Gastroesophageal sphincter (tissue), 4 donors: ENCODE results near the gene CNTLN. TPM values are rescaled to one million over a fixed set of nuclear protein-coding genes. Genes with fewer than 3 reads are reported as not detected.
"Not testable (repeated sequence)": the region's sequence is repeated elsewhere in the genome, so short reads cannot be mapped to it uniquely, and the experiment has no call there.

Experiments
- ATAC-seq: fragments of 150-250 bp; one replicate; pipeline ENCODE4 v1.9.1; 2016; ENCODE audit warnings: mild to moderate bottlenecking, moderate library complexity
- H3K27ac ChIP-seq, 4 donors: fragments of 200-600 bp; sonication (generic) in 3 of 4; 1 replicate in 3 of 4; 2 replicates in 1 of 4; pipeline ENCODE4 v1.5.1; 2016 to 2019
- H3K27me3 ChIP-seq: fragments of 200-600 bp; sonication (generic); one replicate; pipeline ENCODE4 v1.5.1; 2019
- H3K36me3 ChIP-seq, 2 donors: fragments of 200-600 bp; sonication (generic); one replicate each; pipeline ENCODE4 v1.5.1; 2019; ENCODE audit warnings: control low read depth in 1 of 2
- H3K4me1 ChIP-seq, 3 donors: fragments of 200-600 bp; sonication (generic); 1 replicate in 2 of 3; 2 replicates in 1 of 3; pipeline ENCODE4 v1.5.1; 2016 to 2019; ENCODE audit warnings: control low read depth in 2 of 3
- H3K4me3 ChIP-seq, 2 donors: fragments of 200-600 bp; sonication (generic); one replicate each; pipeline ENCODE4 v1.5.1; 2019; ENCODE audit warnings: mild to moderate bottlenecking in 1 of 2, moderate library complexity in 1 of 2
- H3K9me3 ChIP-seq, 3 donors: fragments of 200-600 bp; sonication (generic); one replicate each; pipeline ENCODE4 v1.5.1; 2017 to 2019; ENCODE audit warnings: control low read depth in 2 of 3
- CTCF ChIP-seq, 4 experiments: fragments of 200-600 bp in 2 of 4; fragments of 450-650 bp in 2 of 4; sonication (generic) in 1 of 4; IDR thresholded peaks; one replicate each; pipeline ENCODE4 v1.5.1; 2017 to 2019; ENCODE audit warnings: antibody characterized with exemption in 4 of 4, mild to moderate bottlenecking in 2 of 4, moderate library complexity in 2 of 4
- EP300 ChIP-seq: sonication (generic); formaldehyde crosslinking; IDR thresholded peaks from one replicate; pipeline ENCODE4 v1.6.1; 2017; ENCODE audit warnings: antibody characterized with exemption, mild to moderate bottlenecking
- POLR2A ChIP-seq, 2 donors: fragments of 450-650 bp; IDR thresholded peaks; one replicate each; pipeline ENCODE4 v1.6.1; 2017; ENCODE audit warnings: antibody characterized with exemption in 2 of 2, mild to moderate bottlenecking in 2 of 2, moderate library complexity in 1 of 2
- POLR2AphosphoS5 ChIP-seq: sonication (generic); formaldehyde crosslinking; IDR thresholded peaks from one replicate; pipeline ENCODE4 v1.6.1; 2017; ENCODE audit warnings: antibody characterized with exemption
- WGBS, 2 donors: methylation state at CpG; one replicate each; pipeline ENCODE4 v1.1.5; 2018; ENCODE audit warnings: low coverage in 1 of 2; 5-methylcytosine and 5-hydroxymethylcytosine counted together
- total RNA-seq, 4 donors: library from RNA; depleted of rRNA; stranded (reverse); fragments of >200 nt; gene quantifications; one replicate each; pipeline ENCODE4 v1.1.0, GENCODE V29; 2016

The CNTLN gene
- total RNA-seq, 4 donors from 2014 or later = 11.3 to 17.1 (median 12.9) TPM

GRCh38 chr9:17230646-17231045 lies 95.8 kb downstream of the CNTLN start:
- H3K4me1 ChIP-seq = no peaks in the 10 kb centered on the region
- H3K27me3 ChIP-seq = no peaks in the 10 kb centered on the region
- H3K4me3 ChIP-seq = no peak overlapping the region
- H3K36me3 ChIP-seq = peaks cover 0 to 7% of the 10 kb centered on the region in 2 donors
- 70 to 71% methylated on average over 1 of the region's 1 CpG for WGBS, 2 donors
- TF ChIP-seq CTCF (IDR thresholded peaks at IDR 0.05) (no peak), POLR2AphosphoS5 (no peak), POLR2A (IDR thresholded peaks at IDR 0.05) (no peak), EP300 (no peak)
- H3K27ac ChIP-seq = no peak overlapping the region
- H3K9me3 ChIP-seq = no peaks in the 10 kb centered on the region
- no peak for ATAC-seq

GRCh38 chr9:17236147-17236546 lies 101.3 kb downstream of the CNTLN start:
- Histone ChIP-seq H3K4me1 (no peaks in the 10 kb centered on the region), H3K36me3 (peaks cover 0 to 13% of the 10 kb centered on the region in 2 donors), H3K27me3 (no peaks in the 10 kb centered on the region), H3K9me3 (peaks cover 0 to 4% (median 0%) of the 10 kb centered on the region in 3 donors), H3K27ac (no peak overlapping the region), H3K4me3 (no peak overlapping the region)
- WGBS, 2 donors = 66 to 96% methylated on average over 2 of the region's 2 CpGs
- ATAC-seq = no peak
- TF ChIP-seq POLR2AphosphoS5 = no peak
- no peak for TF ChIP-seq CTCF (IDR thresholded peaks at IDR 0.05)

GRCh38 chr9:17246770-17247169 lies 111.9 kb downstream of the CNTLN start:
- ATAC-seq = no peak
- 74 to 100% methylated on average over 1 to 4 of the region's 5 CpGs for WGBS, 2 donors
- TF ChIP-seq POLR2A (IDR thresholded peaks at IDR 0.05) = no peak
- TF ChIP-seq EP300 = no peak
- TF ChIP-seq POLR2AphosphoS5 = no peak
- TF ChIP-seq CTCF (IDR thresholded peaks at IDR 0.05) = no peak
- Histone ChIP-seq H3K36me3 (peaks cover 0 to 27% of the 10 kb centered on the region in 2 donors), H3K9me3 (peaks cover 0 to 43% (median 2%) of the 10 kb centered on the region in 3 donors), H3K27me3 (no peaks in the 10 kb centered on the region), H3K4me1 (no peaks in the 10 kb centered on the region), H3K27ac (no peak overlapping the region), H3K4me3 (no peak overlapping the region)

GRCh38 chr9:17251100-17251499 lies 116.3 kb downstream of the CNTLN start:
- no peaks in the 10 kb centered on the region for H3K4me1 ChIP-seq
- H3K4me3 ChIP-seq = no peak overlapping the region
- H3K9me3 ChIP-seq = peaks cover 0 to 67% (median 2%) of the 10 kb centered on the region in 3 donors
- peaks cover 0 to 14% of the 10 kb centered on the region in 2 donors for H3K36me3 ChIP-seq
- H3K27me3 ChIP-seq = no peaks in the 10 kb centered on the region
- ATAC-seq = no peak
- no peak for TF ChIP-seq POLR2A (IDR thresholded peaks at IDR 0.05)
- no peak for TF ChIP-seq POLR2AphosphoS5
- TF ChIP-seq EP300 = no peak
- TF ChIP-seq CTCF (IDR thresholded peaks at IDR 0.05) = no peak
- no peak overlapping the region for H3K27ac ChIP-seq

GRCh38 chr9:17268531-17269188 lies 133.8 kb downstream of the CNTLN start:
- H3K27me3 ChIP-seq, H3K9me3 ChIP-seq, H3K36me3 ChIP-seq, H3K27ac ChIP-seq, H3K4me1 ChIP-seq, ATAC-seq, H3K4me3 ChIP-seq: not testable (repeated sequence)
- 75% methylated on average over 11 of the region's 19 CpGs; no CpG with 5 or more reads in 1 of the 2 donors for WGBS, 2 donors
